AG08395 (cell line): ENCODE measurements around the gene PPP1R36.
"Not testable (repeated sequence)": the region's sequence is repeated elsewhere in the genome, so short reads cannot be mapped to it uniquely, and the experiment has no call there.

Experiments
- DNase-seq: peaks from one replicate; pipeline ENCODE4 v3.0.0; 2012; ENCODE audit warnings: mixed read lengths, low spot score

Gene PPP1R36, protein sequence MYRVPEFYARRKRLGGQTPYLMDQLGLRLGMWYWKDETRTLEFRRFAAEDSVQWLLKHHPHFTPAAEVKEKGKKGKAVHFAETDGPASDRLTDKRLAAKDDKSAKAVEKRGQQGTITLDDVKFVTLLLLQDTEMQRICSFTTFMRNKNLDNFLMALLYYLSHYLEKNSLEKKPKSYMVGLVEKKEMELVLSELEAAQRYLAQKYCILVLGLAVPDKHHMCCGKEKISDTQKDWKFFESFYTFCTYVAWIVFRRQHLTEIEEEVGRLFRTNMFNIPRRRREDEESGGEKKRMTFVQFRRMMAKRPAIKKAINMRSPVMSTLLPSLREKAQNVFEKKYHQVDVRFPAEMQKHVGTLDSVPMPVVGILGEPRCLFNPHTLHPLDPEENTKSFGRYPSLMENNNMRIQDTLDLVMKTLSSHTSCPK

DNA sequence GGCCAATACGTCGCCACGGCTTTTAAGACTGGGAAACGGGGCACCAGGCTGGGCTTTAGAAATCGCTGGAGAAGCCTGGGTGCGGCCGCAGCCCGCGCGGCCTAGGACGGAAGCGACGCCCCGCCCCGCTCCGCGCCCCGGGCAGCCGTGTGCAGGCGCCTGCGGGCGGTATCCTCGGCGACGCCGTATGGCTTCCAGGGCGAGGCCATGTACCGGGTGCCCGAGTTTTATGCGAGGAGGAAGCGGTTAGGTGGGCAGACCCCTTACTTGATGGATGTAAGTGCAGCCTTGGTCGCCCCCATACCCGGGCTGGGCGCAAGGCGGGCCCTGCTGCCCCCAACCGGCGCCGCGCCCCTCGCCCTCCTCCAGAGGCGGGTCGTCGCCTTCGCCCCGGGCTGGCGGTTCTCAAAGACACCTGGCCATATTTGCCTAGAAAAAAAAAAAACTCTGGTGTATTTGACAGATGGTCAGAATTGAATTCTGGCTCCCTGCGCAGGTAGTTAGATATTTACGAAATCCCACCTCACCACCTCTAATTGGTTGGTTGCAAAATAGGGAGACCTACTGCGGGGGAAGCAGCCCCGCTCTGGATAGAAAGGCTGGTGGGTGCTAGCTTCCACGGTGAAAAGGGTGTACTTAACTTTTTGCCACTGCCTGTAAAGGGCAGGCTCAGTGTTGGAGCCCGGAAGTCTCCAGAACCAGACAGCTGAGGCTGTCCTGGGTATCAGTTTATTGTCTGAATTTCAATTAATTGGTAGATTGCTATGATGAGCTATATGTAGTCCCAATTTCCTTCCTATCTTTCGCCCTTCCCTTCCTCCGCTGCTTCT is at the start of gene PPP1R36:
Gene PPP1R36 (plus strand): TSS at position 171 of the 830 bp plus-strand sequence. CDS start 37 bp downstream, at position 208.
- peak; percentile 48 for DNase-seq

DNA sequence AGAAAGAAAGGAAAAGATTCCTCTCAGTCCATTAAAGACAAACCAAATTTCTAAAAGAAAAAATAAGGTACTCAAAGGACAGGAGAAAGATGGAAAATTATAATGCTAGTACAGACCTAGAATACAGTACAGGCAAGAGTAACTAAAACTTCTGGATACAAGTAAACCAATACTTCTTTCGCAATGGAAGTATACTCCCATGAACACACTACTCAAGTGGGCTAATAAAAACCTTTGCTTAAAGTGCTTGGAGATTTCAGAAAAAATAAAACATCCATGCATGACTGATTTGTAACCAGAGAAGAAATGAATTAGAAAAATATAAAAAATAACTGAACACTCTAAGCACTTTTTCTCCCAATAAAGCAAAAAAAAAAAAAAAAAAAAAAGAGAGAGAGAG is 49.7 kb upstream of the PPP1R36 start:
- no peak for DNase-seq

DNA sequence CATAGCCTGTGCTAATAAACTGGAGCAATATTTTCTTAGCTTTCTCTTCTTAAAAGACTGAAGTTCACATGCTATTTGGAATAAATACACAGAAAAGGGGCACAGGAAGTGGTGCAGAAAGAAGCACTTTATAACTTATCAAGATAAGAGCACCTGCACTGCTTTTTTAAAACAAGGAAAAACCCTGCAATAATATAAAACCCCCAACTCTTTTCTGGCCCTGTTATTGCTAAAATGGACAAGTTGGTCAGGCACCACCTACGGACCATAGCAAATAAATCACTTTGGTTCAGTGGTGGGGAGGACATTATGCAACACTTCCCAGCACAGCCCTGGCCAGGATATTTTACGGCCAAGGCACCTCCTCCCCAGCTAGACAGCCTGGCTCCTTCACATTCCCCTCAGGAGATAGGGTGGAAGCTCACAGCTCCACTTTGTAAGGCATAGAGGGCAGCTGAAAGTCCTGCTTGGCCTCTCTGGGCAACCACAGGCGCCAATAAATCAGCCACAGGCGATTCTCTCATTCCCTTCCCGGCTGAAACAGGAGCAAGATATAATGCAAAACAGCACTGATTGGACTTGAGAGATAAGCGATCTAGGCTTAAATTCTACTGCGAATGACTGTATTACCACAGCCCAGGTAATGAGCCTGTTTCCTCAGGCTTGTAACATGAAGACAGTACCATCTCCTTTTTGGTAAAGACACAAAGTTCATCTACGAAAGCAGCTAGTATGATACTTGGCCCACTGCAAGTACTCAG is 48.2 kb upstream of the PPP1R36 start:
- DNase-seq = peak; percentile 59

DNA sequence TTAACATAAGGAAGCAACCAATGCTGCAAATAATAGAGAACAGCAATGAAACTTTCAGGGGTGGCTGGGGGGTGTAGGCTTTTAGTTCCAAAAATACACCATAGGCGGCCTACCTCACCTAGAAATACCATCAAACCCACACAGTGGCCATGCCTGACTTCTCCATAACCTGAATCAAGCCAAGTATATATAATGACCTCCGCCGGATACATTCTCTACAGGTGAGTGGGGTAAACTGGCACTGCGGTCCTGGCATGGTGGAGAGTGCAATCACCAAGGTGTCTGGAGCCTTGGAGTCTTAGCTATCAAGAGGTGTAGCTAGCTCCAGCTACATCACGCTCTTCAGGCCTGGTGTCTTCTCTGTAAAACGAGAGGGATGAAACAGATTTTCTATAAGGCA is 47.3 kb upstream of the PPP1R36 start:
- no peak for DNase-seq

DNA sequence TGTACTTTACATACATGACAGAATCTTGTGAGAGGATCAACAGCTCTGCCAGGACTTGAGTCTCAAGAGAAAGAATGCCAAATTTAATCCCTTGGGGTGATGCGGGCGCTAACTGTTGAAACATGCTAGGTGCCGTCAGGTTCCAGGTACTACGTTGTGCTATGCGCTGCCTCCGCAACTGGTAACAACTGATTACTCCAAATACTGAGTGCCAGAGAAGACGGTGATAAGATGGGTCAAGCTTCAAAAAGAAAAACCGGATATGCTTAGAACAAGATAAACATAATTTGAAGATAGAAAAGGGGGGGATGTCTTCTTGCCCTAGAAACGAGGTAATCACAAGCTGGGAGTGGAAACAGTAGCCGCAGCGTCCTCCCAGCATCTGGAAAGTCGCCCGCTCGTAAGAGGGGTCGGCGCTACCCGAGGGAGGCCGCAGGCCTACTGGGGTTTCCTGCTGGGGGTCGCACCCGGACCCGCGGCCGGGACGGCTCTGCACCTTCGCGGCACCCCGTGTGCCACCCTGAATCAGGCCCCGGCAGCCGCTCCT is 46.8 kb upstream of the PPP1R36 start:
- no peak for DNase-seq

DNA sequence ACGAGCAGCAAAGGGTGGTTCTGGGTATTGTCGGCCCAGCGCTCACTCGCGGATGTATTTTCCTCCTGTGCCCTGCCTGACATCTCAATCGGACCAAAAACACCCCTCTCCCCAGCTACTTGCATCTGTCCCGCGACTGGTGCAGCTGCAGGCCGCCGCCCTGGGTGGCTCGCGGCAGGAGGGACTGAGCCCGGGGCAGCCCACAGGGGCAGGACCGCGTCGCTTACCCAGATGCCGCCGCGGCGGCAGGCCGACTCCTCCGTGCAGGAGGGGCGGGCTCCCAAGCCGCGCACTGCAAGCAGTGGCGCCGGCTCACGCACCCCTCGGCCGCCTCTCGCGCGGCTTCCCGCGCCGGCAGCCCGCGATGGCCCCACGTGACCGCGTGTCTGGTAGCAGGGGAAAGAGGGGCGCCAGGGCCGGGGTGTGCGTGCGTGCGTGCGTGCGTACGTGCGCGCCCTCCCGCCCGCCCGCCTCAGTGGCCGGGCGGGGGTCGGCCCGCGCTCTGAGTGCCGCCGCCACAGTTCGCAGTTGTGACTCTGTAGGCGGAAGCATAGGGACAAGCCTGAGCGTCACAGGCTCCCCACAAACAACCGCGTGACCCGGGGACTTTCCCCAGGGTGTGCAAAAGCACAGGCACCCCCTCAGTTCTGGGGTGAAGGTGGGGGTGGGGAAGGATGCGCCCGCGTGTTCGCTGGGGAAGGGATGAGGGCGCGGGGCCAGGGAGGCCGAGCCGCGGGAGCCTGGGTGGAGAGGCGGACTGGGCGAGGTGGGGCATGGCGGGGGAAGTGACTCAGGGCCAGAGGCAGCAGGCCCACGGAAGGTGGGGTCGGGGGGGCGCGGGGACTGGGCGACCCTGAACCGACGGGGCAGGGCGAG is 46.1 kb upstream of the PPP1R36 start, which contains the start of gene ZBTB25:
Gene ZBTB25 (minus strand): TSS at position 405 of the 876 bp plus-strand sequence. CDS start 13,305 bp downstream, outside the sequence.
- DNase-seq = peak; percentile 88

DNA sequence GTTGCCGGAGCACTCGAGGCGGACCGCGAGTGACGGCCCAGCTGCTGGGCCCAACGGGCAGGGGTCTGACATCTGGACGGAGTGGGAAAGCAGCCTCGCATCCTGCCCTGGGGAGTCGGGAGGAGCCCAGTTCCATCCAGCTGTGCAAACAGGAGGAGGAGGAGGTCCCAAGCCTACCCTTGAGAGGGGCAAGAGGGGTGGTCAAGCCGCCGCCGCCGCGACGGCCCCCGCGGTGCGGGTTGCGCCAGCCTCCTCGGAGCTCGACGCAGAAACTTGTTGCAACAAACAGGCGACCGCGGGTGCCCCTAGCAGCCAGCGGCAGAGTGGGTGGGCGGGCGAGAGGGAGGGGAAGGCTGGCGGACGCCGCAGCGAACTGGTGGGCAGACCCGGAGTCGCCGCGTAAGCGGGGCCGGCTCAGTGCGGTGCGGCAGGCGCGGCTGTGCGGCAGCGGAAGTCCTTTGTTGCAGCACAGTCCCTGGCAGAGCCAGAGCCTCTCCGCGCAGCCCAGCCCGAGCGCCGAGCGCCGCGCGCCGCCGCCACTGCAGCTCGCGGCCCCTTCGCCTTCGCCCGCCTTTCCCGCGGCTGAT is 45.4 kb upstream of the PPP1R36 start, which contains the start of gene ZBTB1:
Gene ZBTB1 (plus strand): TSS at position 461 of the 587 bp plus-strand sequence. CDS start 16,735 bp downstream, outside the sequence.
- DNase-seq = peak; percentile 75

DNA sequence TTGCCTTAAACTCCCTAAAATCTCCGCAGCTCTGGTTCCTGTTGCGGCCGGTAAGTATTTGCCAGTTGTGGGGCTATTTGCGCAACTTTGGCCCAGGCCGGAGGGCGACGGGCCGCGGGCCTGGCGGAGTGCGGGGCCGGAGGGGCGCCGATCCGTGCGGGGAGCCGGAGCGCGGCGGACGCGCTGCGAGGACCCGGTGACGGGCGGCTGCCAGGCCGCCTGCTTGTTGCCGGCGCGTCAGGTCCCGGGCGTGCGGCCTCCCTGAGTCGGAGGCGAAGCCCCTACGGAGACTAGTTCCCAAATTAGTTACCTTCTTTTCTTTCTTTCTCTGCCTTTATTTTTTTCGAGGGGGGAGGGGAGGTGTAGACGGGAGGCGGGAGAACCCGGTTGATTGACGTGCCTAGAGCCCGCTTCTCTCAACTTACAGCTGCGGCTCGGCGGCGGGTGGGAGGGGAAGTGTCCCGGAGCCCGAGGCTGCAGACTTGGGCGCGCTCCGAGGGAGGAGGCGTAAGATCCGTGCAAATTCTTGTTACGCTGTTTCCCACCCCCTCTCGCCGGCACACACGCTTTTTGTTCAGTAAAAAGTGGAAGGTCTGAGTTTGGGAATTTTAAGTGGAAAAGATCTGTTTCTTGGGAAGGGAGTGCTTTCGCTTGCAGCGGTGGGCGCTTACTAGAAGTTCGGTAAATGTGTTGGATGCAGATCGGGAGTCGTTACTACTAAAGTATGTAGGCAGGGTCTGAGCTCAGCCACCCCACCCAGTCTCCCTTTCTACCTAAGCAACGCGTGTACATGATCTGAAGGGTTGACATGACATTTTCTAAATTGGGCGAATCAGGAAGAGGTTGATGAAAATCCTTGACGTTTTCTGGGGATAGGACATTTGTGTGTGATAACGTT is 44.6 kb upstream of the PPP1R36 start:
- peak; percentile 85 for DNase-seq

DNA sequence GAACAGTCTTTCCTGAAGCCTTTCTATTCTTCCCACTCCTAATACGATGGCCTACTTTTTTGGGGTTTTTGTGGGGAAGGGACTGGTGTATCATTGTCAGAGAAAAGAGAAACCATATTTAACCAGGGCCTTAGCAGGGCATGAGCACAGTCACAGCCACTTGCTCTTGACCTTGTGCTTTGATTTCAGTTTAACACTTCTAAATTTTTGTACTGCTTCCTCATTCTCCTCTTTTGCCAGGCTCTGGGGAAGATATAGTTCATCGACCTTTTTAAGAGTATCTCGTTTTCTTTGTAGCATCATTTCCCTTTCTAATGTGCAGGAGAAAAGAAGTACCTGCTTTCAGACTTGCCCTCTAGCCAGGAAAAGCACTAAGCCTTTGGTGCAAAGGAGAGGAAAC is 43.0 kb upstream of the PPP1R36 start:
- no peak for DNase-seq

DNA sequence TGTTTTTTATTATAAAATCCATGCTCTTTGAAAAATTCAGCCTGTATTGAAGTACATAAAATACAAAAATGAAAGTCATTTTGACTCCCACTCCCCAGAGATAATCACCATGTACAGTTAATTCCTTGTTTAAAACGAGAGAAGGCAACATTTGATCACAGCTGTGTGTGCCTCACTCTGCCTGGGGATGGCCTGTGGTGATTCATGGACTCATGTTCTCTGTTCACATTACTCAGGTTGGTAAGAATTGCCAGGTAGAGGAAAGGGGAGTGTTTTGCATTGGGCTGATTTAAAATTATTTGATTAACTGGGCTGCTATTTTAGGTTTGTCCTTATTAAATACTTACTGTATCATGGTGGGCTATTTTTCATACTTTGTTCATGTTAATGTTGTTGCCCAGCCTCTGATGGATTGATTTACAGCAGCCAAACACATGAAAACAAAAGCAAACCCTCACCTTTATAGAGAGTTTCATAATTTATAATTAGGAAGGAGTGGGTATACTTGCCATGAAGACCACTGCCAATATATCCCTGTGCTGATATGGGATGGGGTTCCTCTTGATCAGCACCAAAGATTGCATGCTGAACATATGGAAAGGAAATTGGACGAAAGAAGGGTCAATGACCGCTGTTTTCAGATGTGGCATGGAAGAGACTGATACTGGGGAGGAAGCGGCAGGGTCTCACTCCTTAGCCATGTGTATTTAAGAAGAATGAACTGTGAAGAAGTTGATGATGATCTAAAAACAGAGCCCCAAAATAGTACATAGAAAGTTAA is 42.2 kb upstream of the PPP1R36 start:
- DNase-seq = no peak

DNA sequence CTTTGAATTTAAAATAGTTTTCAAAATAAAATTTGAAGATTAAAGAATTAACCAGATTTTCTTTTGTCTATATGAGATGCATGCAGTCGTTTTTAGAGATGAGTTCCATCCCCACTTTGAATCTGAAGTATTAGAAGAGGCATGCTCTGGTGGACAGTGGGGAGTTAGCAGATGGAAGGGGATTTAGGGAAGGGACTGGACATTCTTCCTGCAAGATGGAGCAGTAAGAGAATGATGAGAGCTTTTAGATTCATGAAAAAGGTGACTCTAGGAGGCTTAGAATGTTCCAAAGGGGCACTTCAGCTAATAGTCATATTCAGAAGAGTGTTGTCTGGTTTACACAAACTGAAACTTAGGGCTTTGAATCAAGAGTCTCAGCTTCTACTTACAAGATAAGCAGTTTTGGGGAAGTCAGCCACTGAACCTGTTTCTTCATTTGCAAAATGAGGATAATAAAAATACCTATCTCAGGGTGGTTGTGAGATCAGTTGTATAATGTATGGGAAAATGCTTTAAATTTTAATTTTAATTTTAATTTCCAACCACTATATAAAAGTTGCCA is 41.5 kb upstream of the PPP1R36 start:
- DNase-seq = no peak

DNA sequence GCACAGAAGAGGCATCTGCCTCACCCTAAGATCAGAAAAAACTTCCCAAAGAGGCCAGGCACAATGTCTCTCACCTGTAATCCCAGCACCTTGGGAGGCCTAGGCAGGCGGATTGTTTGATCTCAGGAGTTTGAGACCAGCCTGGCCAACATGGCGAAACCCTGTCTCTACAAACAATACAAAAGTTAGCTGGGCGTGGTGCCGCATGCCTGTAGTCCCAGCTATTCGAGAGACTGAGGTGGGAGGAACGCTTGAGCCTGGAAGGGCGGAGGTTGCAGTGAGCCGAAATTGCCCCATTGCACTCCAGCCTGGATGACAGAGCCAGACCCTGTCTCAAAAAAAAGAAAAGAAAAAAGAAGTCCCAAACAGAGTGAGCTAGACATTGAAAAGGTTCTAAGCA is 40.7 kb upstream of the PPP1R36 start:
- DNase-seq = no peak

DNA sequence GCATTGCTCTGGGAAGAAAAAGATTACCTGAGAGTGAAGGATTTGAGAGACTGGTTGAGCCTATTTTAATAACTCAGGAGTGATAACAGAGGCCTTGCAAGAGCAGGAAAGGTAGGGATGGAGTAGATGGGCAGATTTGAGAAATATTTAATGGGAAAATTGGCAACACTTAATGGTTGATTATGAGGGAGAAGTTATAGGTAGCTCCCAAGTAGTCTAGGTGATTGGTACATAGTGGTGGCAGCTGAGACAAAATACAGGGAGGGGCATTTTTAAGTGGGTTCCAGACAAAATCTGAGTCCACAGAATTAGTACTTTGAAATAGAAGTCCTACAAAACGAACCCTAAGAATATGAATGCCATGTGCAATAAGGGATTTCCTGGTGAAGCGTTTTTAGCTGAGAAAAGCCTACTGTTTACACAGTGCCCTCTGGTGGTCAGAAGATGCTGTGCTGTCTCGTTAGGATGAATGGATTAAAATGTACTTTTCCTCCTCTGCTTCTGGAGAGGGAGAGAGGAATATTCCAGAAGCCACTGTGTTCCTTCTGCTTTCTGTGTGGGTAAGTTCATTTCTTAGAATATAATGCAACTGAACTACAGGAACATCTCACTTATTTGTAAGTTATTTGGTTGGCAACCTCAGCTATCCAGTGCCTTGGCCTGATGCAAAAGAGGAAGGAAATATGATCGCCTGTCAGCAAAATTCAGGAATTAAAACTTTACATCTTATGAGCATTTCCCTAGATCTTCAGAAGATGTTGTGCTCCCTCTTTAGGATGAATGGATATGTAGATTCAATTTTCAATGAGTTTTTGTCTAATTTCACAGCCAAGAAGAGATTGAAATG is 38.7 kb upstream of the PPP1R36 start:
- DNase-seq = peak; percentile 56

DNA sequence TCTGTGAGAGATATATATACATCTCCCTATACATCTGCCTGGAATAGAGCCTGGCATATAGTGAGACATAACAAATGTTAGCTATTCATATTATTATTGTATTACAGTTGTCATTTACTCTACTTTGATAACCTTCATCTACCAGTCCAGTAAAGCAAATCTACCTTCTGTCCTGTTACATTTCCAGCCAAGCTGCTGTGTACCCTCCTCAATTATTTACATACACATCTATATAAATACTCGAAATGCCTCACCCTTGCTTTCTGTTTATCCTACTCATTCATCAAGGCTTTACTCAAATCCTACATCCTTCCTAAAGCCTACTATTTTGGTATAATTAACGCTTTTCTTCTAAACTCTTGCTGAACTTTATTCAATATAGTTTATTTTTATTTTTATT is 36.5 kb upstream of the PPP1R36 start:
- DNase-seq = no peak

DNA sequence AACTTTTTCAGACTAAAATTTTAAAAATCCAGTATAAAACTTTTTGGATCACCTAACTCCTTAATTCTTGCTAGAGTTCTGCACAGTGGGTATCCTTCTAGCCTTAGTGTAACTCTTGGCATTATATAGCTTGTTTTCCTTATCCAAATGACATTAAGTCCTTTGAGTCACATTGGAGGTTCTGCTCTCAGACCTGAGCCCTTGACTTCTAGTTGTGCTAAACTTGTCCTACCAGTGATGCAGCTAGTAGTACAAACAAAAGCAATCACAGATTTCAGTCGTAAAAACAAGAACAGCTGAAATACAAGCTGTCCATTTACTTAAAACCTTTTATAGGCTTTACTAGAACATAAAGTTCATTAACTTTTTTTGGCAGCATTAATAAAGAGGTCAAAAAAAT is 34.7 kb upstream of the PPP1R36 start:
- DNase-seq = no peak

DNA sequence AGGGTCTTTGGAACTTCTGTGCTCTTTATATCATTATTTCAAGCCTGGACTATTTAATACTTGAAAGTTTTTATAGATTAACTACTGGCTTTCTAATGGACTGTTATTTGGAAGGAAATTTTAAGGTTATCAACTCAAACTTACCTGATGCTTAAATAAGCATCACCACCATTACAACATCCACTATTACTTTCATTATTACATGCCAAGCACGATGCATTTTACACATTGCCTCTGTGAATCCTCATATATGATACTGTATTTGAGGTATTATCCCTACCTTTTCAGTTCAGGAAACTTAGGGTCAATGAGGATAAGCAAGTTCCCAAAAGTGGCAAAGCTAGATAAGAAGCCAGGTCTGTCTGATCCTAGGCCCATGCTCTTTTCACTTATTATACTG is 32.8 kb upstream of the PPP1R36 start:
- no peak for DNase-seq

DNA sequence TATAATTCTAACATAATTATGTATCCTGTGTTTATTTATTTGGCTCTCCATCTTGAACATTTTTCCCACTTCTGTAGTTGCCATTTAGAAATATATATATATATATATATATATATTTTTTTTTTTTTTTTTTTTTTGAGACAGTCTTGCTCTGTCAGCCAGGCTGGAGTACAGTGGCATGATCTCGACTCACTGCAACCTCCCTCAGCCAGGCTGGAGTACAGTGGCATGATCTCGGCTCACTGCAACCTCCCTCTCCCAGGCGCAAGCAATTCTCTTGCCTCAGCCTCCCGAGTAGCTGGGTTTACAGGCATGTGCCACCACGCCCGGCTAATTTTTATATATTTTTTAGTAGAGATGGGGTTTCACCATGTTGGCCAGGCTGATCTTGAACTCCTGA is 32.1 kb upstream of the PPP1R36 start:
- DNase-seq = not testable (repeated sequence)
